Measurements from ENCODE around the gene PIEZO2.

GRCh38 chr18:10946058-10946457, 203.3 kb downstream of the PIEZO2 start:
- TF ChIP-seq CTCF (IDR thresholded peaks at IDR 0.05) (no peak), EZH2 (IDR thresholded peaks at IDR 0.05; ENCODE audit: borderline replicate concordance, insufficient read depth, low read depth, low read length, poor library complexity, severe bottlenecking) (no peak)

All from B cell (primary cell).